Measurements from ENCODE around the gene ST3GAL4. TPM values are rescaled to one million over a fixed set of nuclear protein-coding genes. Genes with fewer than 3 reads are reported as not detected.

Gene ST3GAL4
- total and polyA plus RNA-seq, 2 donors (not counting 1 experiment from before 2014, with no cell fraction given) = 1.1 to 1.9 TPM

- H3K27me3 Mint-ChIP-seq = no peaks in the 10 kb centered on the region
- Histone ChIP-seq H3K4me3 (ENCODE audit: control extremely low read depth in 1 of 5, extremely low read depth in 1 of 5, insufficient read depth in 1 of 5, low read depth in 2 of 5, low read length in 4 of 5) (no peak overlapping the region), H3K4me1 (ENCODE audit: control insufficient read depth in 2 of 2, insufficient read depth in 2 of 2, low read length in 2 of 2) (peaks cover 8 to 10% of the 10 kb centered on the region in 2 donors), H3K27ac (ENCODE audit: low read length in 2 of 2) (no peak overlapping the region), H3K9ac (ENCODE audit: low read length) (no peak overlapping the region), H2AFZ (ENCODE audit: insufficient read depth, low read depth, low read length, poor library complexity, severe bottlenecking) (no peak overlapping the region), H4K20me1 (ENCODE audit: control insufficient read depth, insufficient read depth, low read length, poor library complexity, severe bottlenecking) (no peaks in the 10 kb centered on the region), H3K9me3 (ENCODE audit: control extremely low read depth in 1 of 3, control insufficient read depth in 2 of 3, insufficient read depth in 1 of 3, low read length in 2 of 3) (peaks cover 0 to 2% (median 0%) of the 10 kb centered on the region in 3 donors), H3K79me2 (ENCODE audit: control insufficient read depth, insufficient read depth, low read length) (no peaks in the 10 kb centered on the region), H3K27me3 (replicated peaks in 1 of 4; ENCODE audit: control extremely low read depth in 1 of 4, control insufficient read depth in 3 of 4, insufficient read depth in 4 of 4, low read length in 3 of 4) (peaks cover 0 to 13% (median 0%) of the 10 kb centered on the region in 4 experiments), H3K4me2 (replicated peaks; ENCODE audit: low read depth, low read length, poor library complexity, severe bottlenecking) (no peak overlapping the region), H3K36me3 (replicated peaks in 1 of 2; ENCODE audit: control extremely low read depth in 1 of 2, control insufficient read depth in 1 of 2, extremely low read depth in 1 of 2, insufficient read depth in 2 of 2, low read length in 1 of 2) (no peaks in the 10 kb centered on the region)
- peaks cover 9% of the 10 kb centered on the region for H3K4me1 Mint-ChIP-seq
- H3K9me3 Mint-ChIP-seq (ENCODE audit: insufficient read depth) = no peaks in the 10 kb centered on the region
- TF ChIP-seq CTCF (IDR thresholded peaks at IDR 0.05) (no peak), EZH2 (IDR thresholded peaks at IDR 0.05; ENCODE audit: borderline replicate concordance, insufficient read depth, low read depth, low read length, poor library complexity, severe bottlenecking) (no peak)
- 82% methylated on average over 5 of the region's 6 CpGs for WGBS (ENCODE audit: insufficient coverage)
- no peak for DNase-seq
- ATAC-seq (ENCODE audit: low read depth) = no peak
- ChIA-PET CTCF (interaction anchor here (1.0 kb wide), 1 partner anchor 101 kb away, joined by 3 read pairs; no protein-coding TSS in a partner anchor), POLR2A (no interaction called here)
- H3K4me3 Mint-ChIP-seq = no peak overlapping the region
- H3K27ac Mint-ChIP-seq = no peak overlapping the region
- intact Hi-C loops (cut with micrococcal nuclease) = no loop called here
Measured at GRCh38 chr11:126411971-126412381, 56.5 kb downstream of the ST3GAL4 start.

DNA sequence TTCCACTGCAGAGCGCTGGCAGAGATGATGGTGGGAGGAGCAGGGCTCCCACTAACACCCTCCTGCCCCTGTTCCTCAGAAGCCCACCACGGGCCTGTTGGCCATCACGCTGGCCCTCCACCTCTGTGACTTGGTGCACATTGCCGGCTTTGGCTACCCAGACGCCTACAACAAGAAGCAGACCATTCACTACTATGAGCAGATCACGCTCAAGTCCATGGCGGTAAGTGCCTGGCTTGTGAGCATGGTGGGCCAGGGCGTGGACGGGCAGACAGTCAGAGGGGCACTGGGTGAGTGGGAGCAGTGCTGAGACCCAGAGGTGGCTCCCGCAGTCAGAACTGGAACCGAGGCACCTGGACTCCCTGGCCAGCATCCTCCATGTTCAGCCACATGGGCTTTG lies 57.9 kb downstream of the ST3GAL4 start:
- Histone ChIP-seq H3K79me2 (ENCODE audit: control insufficient read depth, insufficient read depth, low read length) (no peaks in the 10 kb centered on the region), H3K4me1 (ENCODE audit: control insufficient read depth in 2 of 2, insufficient read depth in 2 of 2, low read length in 2 of 2) (peaks cover 8 to 10% of the 10 kb centered on the region in 2 donors), H3K27me3 (replicated peaks in 1 of 4; ENCODE audit: control extremely low read depth in 1 of 4, control insufficient read depth in 3 of 4, insufficient read depth in 4 of 4, low read length in 3 of 4) (peaks cover 0 to 13% (median 0%) of the 10 kb centered on the region in 4 experiments), H3K4me3 (ENCODE audit: control extremely low read depth in 1 of 5, extremely low read depth in 1 of 5, insufficient read depth in 1 of 5, low read depth in 2 of 5, low read length in 4 of 5) (no peak overlapping the region), H4K20me1 (ENCODE audit: control insufficient read depth, insufficient read depth, low read length, poor library complexity, severe bottlenecking) (no peaks in the 10 kb centered on the region), H3K27ac (ENCODE audit: low read length in 2 of 2) (no peak overlapping the region), H3K9me3 (ENCODE audit: control extremely low read depth in 1 of 3, control insufficient read depth in 2 of 3, insufficient read depth in 1 of 3, low read length in 2 of 3) (peaks cover 0 to 2% (median 0%) of the 10 kb centered on the region in 3 donors), H2AFZ (ENCODE audit: insufficient read depth, low read depth, low read length, poor library complexity, severe bottlenecking) (no peak overlapping the region), H3K36me3 (replicated peaks in 1 of 2; ENCODE audit: control extremely low read depth in 1 of 2, control insufficient read depth in 1 of 2, extremely low read depth in 1 of 2, insufficient read depth in 2 of 2, low read length in 1 of 2) (no peaks in the 10 kb centered on the region), H3K9ac (ENCODE audit: low read length) (no peak overlapping the region), H3K4me2 (replicated peaks; ENCODE audit: low read depth, low read length, poor library complexity, severe bottlenecking) (no peak overlapping the region)
- ChIA-PET CTCF (no interaction called here), POLR2A (no interaction called here)
- no peak for DNase-seq
- no peak overlapping the region for H3K4me3 Mint-ChIP-seq
- peaks cover 9% of the 10 kb centered on the region for H3K4me1 Mint-ChIP-seq
- no peak for TF ChIP-seq EZH2 (IDR thresholded peaks at IDR 0.05; ENCODE audit: borderline replicate concordance, insufficient read depth, low read depth, low read length, poor library complexity, severe bottlenecking)
- no peak for TF ChIP-seq CTCF (IDR thresholded peaks at IDR 0.05)
- H3K27me3 Mint-ChIP-seq = no peaks in the 10 kb centered on the region
- H3K9me3 Mint-ChIP-seq (ENCODE audit: insufficient read depth) = no peaks in the 10 kb centered on the region
- WGBS (ENCODE audit: insufficient coverage) = 98% methylated on average over 11 of the region's 11 CpGs
- intact Hi-C loops (cut with micrococcal nuclease) = no loop called here
- H3K27ac Mint-ChIP-seq = no peak overlapping the region
- ATAC-seq (ENCODE audit: low read depth) = no peak
